ENCODE results near the gene C1QTNF9. TPM values are rescaled to one million over a fixed set of nuclear protein-coding genes. Genes with fewer than 3 reads are reported as not detected.
A peak's percentile ranks its signal among the peaks of the same experiment; 100 is the strongest.
"Not testable (repeated sequence)": the region's sequence is repeated elsewhere in the genome, so short reads cannot be mapped to it uniquely, and the experiment has no call there.

Gene C1QTNF9, protein sequence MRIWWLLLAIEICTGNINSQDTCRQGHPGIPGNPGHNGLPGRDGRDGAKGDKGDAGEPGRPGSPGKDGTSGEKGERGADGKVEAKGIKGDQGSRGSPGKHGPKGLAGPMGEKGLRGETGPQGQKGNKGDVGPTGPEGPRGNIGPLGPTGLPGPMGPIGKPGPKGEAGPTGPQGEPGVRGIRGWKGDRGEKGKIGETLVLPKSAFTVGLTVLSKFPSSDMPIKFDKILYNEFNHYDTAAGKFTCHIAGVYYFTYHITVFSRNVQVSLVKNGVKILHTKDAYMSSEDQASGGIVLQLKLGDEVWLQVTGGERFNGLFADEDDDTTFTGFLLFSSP
- total RNA-seq = 0.26 TPM

DNA sequence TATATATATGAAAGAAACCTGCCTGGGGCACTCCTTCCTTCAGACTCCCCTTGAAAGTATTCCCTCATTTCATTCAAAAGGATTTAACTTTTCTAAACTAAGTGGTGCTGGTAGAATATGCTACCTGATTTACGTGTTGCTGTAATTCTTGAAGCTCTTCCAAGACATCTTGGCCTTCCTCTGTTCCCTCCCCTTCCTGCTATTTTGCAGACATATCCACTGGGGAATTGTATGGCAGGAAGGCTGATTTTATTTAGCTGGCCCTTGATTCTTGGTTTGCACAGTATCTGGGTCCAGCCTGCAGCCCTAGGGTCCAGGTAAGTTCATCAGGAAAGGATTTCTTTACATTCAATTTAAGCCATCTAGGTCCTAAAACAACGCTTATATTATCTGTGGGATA lies at the start of gene C1QTNF9:
TSS of gene C1QTNF9 (plus strand) at position 281 of the 400 bp plus-strand sequence. CDS start 6,424 bp downstream, outside the sequence.
- DNase-seq (ENCODE audit: low spot score) = not testable (repeated sequence)

DNA sequence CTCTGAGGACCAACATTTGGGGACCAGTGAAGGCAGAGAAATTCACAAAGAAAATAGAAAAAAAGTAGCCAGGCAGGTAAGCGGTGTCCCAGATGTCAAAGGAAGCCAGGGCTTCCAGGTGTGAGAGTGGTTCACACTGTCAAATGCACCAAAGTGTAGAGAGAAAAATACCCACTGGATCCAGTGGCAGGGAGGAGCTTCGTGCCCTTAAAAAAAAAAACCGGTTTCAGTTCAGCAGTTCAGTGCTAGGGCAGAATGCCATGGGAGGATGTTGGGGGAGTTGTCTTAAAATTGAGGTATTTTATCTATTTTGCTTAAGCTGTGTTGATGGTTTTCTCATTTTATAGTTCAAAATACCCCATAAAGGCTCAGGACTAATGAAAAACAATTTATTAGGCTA lies 47.8 kb upstream of the C1QTNF9 start:
- DNase-seq (ENCODE audit: low spot score) = no peak

GRCh38 chr13:24263632-24264031 lies 45.7 kb upstream of the C1QTNF9 start:
- no peak for DNase-seq (ENCODE audit: low spot score)

DNA sequence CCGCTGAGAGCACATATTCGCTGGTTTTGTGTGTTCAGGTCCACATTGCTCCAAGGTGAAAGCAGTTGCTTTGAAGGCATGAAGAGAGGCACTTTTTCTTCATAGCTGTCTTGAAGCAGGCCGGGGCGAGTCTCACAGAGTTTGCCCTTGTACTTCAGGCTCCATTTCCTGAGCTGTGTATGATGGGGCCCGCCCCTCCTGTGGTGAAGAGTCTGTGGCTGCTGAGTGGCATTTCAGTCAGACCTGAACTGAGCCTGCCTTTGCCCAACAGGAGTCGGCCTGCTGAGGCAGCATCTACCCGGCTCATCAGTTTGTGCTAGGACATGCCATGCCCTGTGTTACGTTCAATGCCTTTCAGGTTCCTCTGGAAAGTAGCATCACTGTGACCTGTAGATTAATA lies 44.4 kb upstream of the C1QTNF9 start:
- no peak for DNase-seq (ENCODE audit: low spot score)

DNA sequence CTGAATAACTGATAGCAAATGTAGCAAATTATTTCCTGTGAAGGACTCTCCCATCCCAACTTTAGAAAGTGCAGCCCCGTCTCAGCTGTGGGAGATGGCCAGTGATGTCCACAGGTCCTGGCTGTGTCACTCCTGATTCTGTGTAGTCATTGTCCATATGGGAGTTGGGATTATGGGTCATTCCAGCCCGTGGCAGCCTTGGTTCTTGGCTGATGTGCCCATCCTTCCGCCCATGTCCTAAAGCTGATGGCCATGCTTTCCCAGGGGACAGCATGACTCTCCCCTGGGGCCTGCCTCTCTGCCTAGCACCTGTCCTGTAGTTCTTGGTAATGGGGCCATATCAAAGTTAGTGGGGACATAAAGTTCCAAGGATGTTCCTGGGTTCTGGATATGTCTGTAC lies 43.9 kb upstream of the C1QTNF9 start:
- DNase-seq (ENCODE audit: low spot score) = no peak

GRCh38 chr13:24267274-24267673 lies 42.1 kb upstream of the C1QTNF9 start:
- no peak for DNase-seq (ENCODE audit: low spot score)

DNA sequence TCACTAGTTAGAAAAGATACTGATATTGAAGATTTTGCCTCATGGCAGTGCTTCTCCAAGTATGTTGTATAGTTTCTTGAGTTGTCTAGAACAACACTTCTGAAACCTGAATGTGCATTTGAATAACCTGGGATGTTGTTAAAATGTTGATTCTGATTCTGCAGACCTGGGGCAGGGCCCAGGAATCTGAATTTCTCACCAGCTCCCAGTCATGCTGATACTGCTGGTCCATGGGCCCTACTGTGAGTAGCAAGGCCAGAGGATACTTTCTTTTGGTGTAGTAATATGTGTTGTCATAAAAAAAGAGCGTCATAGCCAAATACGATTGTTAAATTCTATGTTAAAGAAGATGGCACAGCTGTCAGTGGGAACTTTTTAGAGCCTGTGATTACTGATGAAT lies 41.6 kb upstream of the C1QTNF9 start:
- DNase-seq (ENCODE audit: low spot score) = no peak

- no peak for DNase-seq (ENCODE audit: low spot score)
Observed at GRCh38 chr13:24269821-24270220, 39.6 kb upstream of the C1QTNF9 start.

DNA sequence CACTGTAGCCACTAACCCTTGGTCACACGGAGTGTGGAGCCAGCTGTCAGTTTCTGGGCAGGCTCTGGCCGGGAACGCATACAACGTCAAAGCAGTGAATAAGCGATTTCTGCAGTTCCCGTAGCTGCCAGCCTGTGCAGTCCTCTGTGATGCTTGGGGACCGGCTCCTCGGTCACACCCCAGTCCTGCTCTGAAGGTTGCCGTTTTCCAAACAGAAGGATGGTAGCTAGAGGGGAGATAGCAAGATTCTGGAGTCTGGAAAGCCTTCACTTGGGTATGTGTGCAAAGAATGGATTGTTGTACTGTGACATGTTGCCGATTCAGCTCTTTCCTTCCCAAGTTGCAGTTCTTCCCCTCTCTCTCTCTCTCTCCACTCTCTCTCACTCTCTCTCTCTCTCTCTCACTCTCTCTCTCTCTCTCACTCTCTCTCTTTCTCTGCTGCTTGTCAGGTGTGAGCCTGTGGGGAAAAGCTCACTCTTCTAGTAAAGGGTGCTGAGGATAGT lies 38.7 kb upstream of the C1QTNF9 start:
- peak; percentile 60 for DNase-seq (ENCODE audit: low spot score)

DNA sequence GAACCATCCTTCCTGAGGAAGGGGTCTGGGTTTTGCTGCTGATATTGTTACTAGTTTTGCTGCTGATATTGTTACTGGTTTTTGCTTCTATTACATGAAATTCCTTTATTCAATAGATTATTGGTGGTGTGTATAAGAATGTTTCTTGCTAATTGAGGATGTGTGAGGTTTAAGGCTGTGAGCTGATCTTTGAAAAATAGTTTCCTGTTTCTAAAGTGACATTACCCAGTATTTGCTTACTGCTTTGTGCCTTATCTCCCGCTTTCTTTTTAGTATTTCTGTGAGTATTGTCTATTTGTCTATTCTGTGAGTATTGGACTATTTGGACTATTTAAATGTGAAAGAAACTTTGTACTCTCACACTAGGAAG lies 38.2 kb upstream of the C1QTNF9 start:
- no peak for DNase-seq (ENCODE audit: low spot score)

GRCh38 chr13:24271601-24272451 lies 37.6 kb upstream of the C1QTNF9 start:
- peak; percentile 62 for DNase-seq (ENCODE audit: low spot score)

GRCh38 chr13:24272452-24273161 lies 36.8 kb upstream of the C1QTNF9 start:
- DNase-seq (ENCODE audit: low spot score) = no peak

DNA sequence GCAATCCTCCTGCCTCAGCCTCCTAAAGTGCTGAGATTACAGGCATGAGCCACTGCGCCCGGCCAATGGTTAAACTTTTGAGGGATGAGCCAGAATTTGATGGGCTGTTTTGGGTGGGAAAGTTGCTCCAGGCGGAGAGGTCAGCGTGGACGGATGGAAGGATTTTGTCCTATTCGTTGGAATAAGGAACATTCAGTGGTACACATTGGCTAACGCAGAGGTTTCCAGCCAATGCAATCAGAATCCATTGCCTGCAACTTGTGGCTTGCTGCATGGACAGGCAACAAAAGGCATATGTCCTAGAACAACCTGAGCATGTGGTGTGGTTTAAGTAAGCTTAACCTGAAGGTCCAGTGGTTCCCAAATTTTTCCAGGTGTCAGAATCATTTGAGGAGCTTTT lies 35.5 kb upstream of the C1QTNF9 start:
- DNase-seq (ENCODE audit: low spot score) = no peak

DNA sequence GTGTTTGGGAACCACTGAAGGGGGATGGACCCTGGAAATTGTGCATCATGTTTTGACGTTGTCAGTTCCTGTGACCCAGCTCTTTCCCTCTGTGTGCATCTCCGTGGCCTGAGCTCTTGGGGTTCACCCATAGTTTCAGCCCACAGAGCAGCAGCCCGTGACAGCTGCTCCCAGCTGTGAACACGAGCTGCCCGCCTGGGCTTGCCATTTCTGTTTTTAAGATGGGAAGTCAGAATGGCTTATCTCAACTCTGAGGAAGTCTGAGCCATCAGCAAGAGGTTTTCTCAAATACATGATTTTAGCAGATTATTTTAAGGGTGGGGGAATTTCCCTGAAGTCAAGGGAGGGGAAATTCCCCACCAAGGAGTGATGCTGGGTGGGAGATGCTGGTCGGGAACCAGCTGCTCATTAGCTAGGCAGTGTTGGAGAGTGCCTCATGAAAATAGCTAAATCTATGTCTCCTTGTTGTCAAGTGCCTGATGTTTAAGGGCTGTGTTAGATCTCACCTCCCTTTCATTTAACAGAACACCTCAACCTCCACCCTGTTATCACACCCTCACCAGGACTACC lies 34.8 kb upstream of the C1QTNF9 start:
- no peak for DNase-seq (ENCODE audit: low spot score)

- no peak for DNase-seq (ENCODE audit: low spot score)
Observed at GRCh38 chr13:24275041-24275440, 34.3 kb upstream of the C1QTNF9 start.

DNA sequence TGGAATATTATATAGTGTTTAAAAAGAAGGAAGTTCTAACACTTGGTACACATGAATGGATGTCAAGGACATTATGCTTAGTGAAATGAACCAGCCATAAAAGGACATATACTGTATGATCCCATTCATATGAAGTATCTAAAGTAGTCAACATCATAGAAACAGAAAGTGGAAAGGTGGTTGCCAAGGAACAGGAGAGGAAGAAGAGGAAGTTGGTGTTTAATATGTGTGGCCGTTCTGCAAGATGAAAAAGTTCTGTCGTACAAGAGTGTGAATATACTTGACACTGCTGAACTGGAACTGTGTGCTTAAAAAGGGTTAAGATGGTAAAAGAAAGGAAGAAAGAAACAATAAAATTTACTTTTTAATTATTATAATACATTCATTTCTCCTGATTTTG lies 33.1 kb upstream of the C1QTNF9 start:
- DNase-seq (ENCODE audit: low spot score) = no peak

DNA sequence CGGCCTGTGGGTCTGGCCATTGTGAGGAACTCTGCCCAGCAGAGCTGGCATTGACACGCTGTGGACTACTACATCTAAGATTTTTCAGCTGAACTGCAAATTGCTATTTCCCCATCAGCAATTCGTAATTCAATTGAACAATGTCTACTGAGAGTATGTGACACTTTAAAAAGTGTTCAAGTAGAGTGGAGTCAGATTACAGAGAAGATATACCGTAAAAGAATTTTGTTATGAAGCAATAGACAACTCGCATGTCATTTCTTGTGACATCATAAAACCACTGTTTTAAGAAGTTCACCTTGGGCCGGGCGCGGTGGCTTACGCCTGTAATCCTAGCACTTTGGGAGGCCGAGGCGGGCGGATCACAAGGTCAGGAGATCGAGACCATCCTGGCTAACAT lies 32.5 kb upstream of the C1QTNF9 start:
- no peak for DNase-seq (ENCODE audit: low spot score)

DNA sequence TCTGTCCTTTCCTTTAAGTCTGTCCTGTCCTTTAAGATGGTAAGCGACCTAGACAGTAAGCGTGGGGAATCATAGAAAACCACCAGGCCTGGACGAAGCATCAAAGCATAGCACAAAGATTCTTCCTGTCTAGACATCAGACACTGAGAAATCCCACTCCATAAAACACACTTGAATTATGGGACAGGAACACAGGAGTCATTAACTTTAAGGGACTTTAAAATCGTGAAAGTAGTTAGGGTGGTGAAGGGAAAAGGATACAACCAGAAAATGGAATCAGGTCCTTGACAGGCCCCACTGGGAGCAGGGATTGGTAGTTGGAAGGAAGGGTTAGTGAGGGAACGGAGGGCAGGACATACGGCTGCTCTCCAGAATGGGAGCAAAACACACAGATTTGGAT lies 31.6 kb upstream of the C1QTNF9 start:
- DNase-seq (ENCODE audit: low spot score) = no peak

DNA sequence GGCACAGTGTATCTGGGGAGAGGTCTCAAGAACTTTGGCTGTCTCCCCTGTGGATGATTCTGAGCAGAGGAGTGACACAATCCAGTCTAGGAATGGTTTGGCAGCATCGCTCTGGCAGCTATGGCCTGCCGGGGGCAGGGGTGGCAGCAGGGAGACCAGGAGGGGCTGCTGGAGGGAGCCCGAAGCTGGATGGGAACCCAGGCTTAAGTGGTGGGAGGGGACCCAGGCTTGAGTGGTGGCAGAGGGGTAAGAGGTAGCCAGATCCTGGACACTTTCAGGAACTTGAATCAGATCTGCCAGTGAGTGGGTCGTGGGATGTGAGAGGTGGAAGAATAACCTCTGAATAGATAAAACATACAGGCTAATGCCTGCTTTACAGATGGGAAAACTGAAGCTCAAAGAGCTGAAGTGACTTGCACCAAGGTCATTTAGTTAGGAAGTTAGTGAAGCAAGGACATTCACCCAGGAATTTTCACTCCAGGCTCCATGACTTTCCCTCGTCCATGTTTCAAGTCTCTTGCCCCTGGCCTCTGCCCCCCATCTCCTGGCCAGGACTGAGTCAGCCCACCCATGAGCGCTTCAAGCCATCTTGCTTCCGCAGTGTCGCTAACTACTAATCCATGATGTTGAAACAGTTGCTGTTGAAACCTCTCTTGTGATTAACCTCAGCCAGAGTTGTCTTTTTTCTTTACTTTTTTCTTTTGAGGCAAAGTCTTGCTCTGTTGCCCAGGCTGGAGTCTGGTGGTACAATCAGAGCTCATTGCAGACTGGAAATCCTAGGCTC lies 29.9 kb upstream of the C1QTNF9 start:
- DNase-seq (ENCODE audit: low spot score) = no peak

DNA sequence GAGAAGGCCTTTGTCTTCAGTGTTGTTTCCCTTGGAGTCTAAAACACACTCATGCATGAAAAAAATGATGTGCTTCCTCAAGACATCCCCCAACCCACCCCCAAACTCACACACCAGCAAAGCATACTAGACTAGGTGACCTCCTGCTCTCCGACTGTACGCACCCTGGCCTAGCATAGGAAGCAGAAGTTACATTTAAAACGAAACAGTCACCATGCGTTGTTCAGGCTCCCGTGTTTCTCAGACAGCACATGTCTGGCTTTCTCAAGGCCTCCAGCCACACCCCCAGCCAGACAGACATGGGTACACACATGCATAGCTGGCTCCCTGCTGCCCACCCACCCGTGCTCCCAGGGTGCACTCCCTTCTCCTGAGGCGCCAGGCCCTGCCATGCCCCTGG lies 28.7 kb upstream of the C1QTNF9 start:
- no peak for DNase-seq (ENCODE audit: low spot score)
